Spinal cord (tissue), 10 donors: ENCODE measurements around the gene ZDHHC8. TPM values are rescaled to one million over a fixed set of nuclear protein-coding genes. Genes with fewer than 3 reads are reported as not detected.

Experiments
- DNase-seq, 6 donors: peaks; one replicate each; pipeline versions ENCODE4 v3.0.0 to v3.0.0-alpha.2; 2013 to 2015; ENCODE audit warnings: low spot score in 6 of 6, low read depth in 4 of 6
- H3K27ac ChIP-seq: one replicate; pipeline ENCODE4 v1.5.1; 2013; ENCODE audit warnings: low read depth, low read length, control low read depth
- H3K27me3 ChIP-seq: one replicate; pipeline ENCODE4 v1.6.1; 2013; ENCODE audit warnings: low read length; ENCODE audit not compliant: control insufficient read depth, insufficient read depth
- H3K36me3 ChIP-seq: one replicate; pipeline ENCODE4 v1.6.1; 2013; ENCODE audit warnings: low read length; ENCODE audit not compliant: control insufficient read depth, insufficient read depth
- H3K4me1 ChIP-seq: one replicate; pipeline ENCODE4 v1.6.1; 2013; ENCODE audit warnings: low read length; ENCODE audit not compliant: control insufficient read depth, insufficient read depth
- H3K4me3 ChIP-seq: one replicate; pipeline ENCODE4 v1.5.1; 2013; ENCODE audit warnings: low read depth, low read length, control low read depth
- H3K9me3 ChIP-seq: one replicate; pipeline ENCODE4 v1.6.1; 2013; ENCODE audit warnings: low read length; ENCODE audit not compliant: control insufficient read depth, insufficient read depth
- WGBS: methylation state at CpG from one replicate; pipeline ENCODE4 v1.1.5; 2013; ENCODE audit warnings: missing lambda C conversion rate; ENCODE audit not compliant: insufficient coverage; 5-methylcytosine and 5-hydroxymethylcytosine counted together
- polyA plus RNA-seq, 2 donors: library from polyadenylated mRNA; unstranded; fragments of 120-200 nt; gene quantifications; one replicate each; pipeline ENCODE4 v1.2.1, GENCODE V29; 2013; ENCODE audit not compliant: insufficient read length in 2 of 2
- small RNA-seq: library from RNA; depleted of rRNA; stranded (forward); fragments of <200 nt; gene quantifications from one replicate; pipeline ENCODE3, GENCODE V24; 2014; ENCODE audit warnings: low replicate concordance
- total RNA-seq, 2 donors: library from RNA; depleted of rRNA in 1 of 2; stranded (reverse); fragments of 120-200 nt in 1 of 2; fragments of >200 nt in 1 of 2; gene quantifications; one replicate each; pipeline versions ENCODE4 v1.2.3 to v1.2.4, GENCODE V29; 2013 to 2014
- donor health status: healthy.

ZDHHC8 gene
- total and polyA plus RNA-seq, 4 donors, result 9.5 to 64.4 (median 36.5) TPM

DNA sequence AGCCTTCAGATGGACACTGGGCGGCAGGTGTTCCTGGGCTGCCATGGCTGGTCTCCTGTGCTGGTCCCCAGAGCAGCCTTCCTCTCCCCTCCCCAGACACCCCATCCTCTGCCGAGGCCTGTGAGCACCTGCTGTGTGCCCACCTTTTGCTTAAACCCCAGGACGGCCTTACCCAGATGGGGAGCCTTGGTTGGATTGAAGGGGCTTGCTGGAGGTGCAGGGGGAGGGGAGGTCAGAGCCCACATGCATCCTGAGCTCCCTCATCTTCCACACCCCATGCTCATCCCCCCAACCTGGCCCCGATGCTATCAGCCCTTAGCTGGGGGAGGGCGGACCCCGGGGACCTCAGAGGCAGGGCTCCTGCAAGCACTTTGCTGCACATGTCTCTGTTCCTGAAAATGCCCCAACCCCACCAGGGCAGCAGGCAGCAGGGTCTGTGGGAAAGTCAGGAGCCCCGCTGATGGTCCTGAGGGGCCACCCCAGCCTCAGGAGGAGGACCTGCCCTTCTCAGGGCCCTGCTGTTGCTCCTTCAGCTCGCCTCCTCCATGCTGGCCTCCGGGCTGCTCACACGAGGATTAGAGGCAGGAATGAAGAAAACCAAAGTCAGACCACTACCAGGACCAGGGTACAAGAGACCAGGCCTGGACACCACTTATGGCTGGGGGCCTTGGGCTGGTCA, 60.8 kb downstream of the ZDHHC8 start:
- Histone ChIP-seq H3K36me3 (no peaks in the 10 kb centered on the region), H3K9me3 (no peaks in the 10 kb centered on the region), H3K27me3 (no peaks in the 10 kb centered on the region), H3K4me3 (no peak overlapping the region), H3K4me1 (peaks cover 6% of the 10 kb centered on the region), H3K27ac (no peak overlapping the region)
- 86% methylated on average over 7 of the region's 10 CpGs for WGBS
- DNase-seq, result no peak

DNA sequence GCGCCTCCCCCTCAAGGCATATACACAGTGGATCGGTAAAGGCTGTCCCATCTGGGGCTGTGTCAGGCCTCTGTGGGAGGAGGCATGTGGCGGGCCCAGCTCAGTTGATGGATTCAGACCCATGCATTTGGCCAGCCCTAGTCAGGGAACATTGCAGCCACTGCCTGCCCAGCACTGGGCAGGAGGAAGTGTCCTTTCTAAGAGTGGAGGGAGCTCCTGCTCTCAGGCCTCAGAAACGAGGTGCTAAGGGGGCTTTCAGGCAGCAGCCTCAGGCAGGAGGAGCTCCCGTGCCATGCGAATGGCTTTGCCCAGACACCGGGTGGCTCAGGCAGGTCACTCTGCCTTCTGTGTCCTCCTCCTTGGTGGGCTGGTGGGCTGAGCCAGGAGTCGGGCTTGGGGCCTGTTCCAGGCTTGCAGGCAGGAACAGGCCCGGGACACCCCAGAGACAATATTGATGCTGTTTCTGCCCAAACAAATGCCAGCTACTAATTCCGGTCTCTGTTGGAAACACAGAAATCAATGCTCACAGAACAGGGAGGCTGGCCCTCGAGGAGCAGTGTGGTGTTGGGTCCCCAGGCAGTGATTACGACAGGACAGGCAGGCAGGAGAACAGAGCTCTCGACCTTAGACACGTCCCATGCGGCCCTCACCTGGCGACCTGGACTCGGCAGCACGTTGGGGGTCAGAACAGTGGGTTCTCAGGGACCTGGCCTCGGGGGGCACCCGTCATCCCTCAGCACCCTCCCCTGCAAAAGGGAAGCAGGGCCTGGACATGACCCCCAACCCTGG, 61.6 kb downstream of the ZDHHC8 start:
- Histone ChIP-seq H3K36me3 (no peaks in the 10 kb centered on the region), H3K9me3 (no peaks in the 10 kb centered on the region), H3K4me1 (peaks cover 12% of the 10 kb centered on the region), H3K27me3 (no peaks in the 10 kb centered on the region), H3K27ac (no peak overlapping the region), H3K4me3 (no peak overlapping the region)
- DNase-seq, result no peak
- WGBS, result 72% methylated on average over 19 of the region's 20 CpGs

DNA sequence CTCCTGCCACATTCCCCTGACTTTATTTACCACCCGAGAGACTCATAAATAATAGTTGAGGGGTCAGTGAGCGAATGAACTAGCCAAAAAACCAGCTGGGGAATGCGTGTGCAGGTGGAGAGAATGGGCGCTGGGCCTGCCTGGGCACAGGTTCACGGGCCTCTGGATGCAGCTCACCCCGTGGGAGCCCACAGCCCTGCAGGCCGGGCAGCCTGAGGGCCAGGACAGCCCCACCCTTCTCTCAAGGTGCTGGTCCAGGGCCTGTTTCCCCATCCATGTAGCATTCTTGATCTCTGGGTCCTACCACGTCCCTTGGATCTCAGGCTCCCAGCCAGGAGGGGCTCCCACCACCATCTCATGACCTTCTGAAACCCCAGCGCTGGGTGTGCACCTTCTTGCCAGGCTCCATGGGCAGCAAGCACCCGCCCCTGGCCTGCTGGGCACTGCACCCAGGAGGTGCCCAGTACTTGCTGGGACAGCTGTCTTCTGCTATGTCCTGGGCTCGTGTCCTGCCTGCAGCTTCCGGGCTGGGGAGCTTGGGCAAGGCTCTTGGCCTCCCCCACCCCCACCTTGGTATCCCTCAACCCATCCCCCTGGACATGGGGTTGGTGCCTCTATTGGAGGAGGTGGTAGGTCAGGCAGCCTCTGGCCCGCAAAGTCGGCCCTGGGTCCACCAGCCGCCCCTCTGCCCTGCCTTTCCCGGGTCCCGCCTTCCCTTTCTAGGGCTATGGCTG, 62.3 kb downstream of the ZDHHC8 start:
- no peak for DNase-seq
- H3K27me3 ChIP-seq, result no peaks in the 10 kb centered on the region
- 78% methylated on average over 11 of the region's 17 CpGs for WGBS
- H3K27ac ChIP-seq, result no peak overlapping the region
- peaks cover 19% of the 10 kb centered on the region for H3K4me1 ChIP-seq
- H3K9me3 ChIP-seq, result no peaks in the 10 kb centered on the region
- H3K4me3 ChIP-seq, result no peak overlapping the region
- no peaks in the 10 kb centered on the region for H3K36me3 ChIP-seq

DNA sequence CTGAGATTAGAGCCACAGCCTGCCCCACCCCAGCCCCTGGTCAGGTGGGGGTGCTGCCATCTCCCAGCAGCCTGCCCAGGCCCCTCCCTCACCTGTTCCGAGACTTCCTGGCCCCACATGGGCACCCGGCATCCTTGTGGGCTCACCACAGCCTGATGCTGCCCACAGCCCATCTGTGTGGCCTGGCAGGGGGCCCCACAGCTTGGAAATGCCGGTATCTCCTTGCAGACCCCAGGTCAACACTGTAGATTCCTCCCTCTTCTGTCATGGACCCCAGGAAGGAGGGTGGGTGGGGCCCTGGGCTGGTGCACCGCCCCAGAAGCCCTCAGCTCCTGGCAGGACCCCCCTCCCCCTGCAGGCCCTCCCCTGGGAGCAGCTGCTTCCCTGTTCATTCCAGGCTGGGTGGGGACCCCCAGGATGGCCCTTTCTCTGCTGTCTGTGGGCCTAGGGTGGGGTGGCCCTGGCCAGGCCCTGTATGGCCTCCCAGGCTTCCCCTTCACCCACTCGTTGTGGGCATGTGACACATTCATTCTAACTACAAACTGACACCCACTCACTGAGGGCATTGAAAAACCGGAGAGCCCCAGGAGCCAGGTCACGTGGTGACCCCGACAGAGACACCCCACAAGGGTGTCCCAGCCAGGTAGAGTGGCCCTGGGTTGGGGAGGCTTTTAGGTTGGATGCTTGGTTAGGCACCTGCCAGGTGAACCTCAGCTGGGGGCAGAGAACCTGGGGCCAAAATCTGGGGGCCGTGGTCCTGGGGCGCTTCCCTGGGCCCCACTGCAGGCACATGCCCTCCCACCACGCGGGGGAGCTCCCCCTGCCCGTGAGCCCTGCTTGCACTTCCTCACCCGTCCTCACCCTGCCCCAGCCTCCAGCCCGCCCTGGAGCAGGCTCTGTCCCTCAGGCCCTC, 63.3 kb downstream of the ZDHHC8 start:
- 72% methylated on average over 14 of the region's 15 CpGs for WGBS
- no peaks in the 10 kb centered on the region for H3K36me3 ChIP-seq
- H3K27me3 ChIP-seq, result no peaks in the 10 kb centered on the region
- peaks cover 20% of the 10 kb centered on the region for H3K4me1 ChIP-seq
- DNase-seq, result no peak
- no peak overlapping the region for H3K4me3 ChIP-seq
- no peaks in the 10 kb centered on the region for H3K9me3 ChIP-seq
- no peak overlapping the region for H3K27ac ChIP-seq

DNA sequence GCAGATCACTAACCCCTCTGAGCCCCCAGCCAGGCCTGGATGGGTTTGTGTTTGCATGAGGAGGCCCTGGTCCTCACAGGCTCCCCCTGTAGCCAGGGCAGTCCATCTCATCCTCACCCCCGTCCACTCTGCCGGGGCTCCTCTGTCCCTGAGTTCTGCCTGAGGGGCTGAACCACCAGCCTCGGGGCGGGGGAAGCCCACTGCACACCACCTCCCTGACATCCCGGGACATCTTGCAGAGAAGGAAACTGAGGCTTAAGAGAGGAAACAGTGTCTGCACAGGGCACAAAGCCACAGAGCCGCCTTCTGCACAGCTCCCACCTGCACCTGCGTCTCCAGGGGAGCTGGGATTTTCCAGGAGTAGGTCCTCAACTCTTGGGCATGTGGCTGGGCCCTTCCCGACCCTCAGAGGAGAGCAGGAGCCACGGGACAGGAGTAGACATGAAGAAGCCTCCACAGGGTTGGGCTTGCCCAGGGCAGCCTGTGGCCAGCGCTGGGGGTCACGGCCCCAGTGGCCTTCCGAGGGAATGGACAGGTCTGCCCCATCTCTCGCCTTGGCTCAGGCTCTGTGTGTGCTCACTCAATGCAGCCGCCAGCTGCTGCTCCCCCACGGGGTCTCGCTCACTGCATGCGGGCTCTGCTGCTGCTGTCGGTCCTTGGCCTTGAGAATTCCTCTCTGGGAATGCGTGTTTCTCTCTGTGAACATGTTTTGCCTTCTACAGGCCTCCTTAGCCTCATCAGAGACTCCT, 64.7 kb downstream of the ZDHHC8 start:
- H3K9me3 ChIP-seq, result no peaks in the 10 kb centered on the region
- H3K36me3 ChIP-seq, result no peaks in the 10 kb centered on the region
- no peaks in the 10 kb centered on the region for H3K27me3 ChIP-seq
- WGBS, result 67% methylated on average over 19 of the region's 19 CpGs
- no peak for DNase-seq
- H3K4me1 ChIP-seq, result peaks cover 20% of the 10 kb centered on the region
- H3K4me3 ChIP-seq, result no peak overlapping the region
- no peak overlapping the region for H3K27ac ChIP-seq

Small RNAs within 50 kb of the gene (small RNA-seq; reads per million reads assigned to genes)
- gene MIR6816 (0.12 reads per million), gene RF00599 (not detected)

Other genes with a start within 250 kb of the ZDHHC8 start
- gene COMT, start 190.0 kb upstream of the ZDHHC8 start, total RNA-seq, result 100 to 1,000 TPM in 1 of 2 donors, 10 to 100 TPM in 1; 72.6 to 139 TPM
- 100 to 1,000 TPM; 154 to 158 TPM for gene COMT, start 190.0 kb upstream of the ZDHHC8 start, polyA plus RNA-seq
- gene TXNRD2, start 190.0 kb upstream of the ZDHHC8 start, total RNA-seq, result 10 to 100 TPM; 17.1 to 21.7 TPM
- 10 to 100 TPM; 25.6 to 29.4 TPM for gene TXNRD2, start 190.0 kb upstream of the ZDHHC8 start, polyA plus RNA-seq
- 10 to 100 TPM; 43.5 to 47.2 TPM for gene ARVCF, start 115.0 kb upstream of the ZDHHC8 start, total RNA-seq
- gene ARVCF, start 115.0 kb upstream of the ZDHHC8 start, polyA plus RNA-seq, result 100 to 1,000 TPM; 121 to 132 TPM
- gene TANGO2, start 110.7 kb upstream of the ZDHHC8 start, total RNA-seq, result 10 to 100 TPM; 17.9 to 25.8 TPM
- 10 to 100 TPM; 20.9 to 32.6 TPM for gene TANGO2, start 110.7 kb upstream of the ZDHHC8 start, polyA plus RNA-seq
- gene DGCR8, start 51.6 kb upstream of the ZDHHC8 start, total RNA-seq, result 10 to 100 TPM; 20.7 to 34.7 TPM
- 10 to 100 TPM; 43.2 to 58.7 TPM for gene DGCR8, start 51.6 kb upstream of the ZDHHC8 start, polyA plus RNA-seq
- gene RANBP1, start 15.7 kb upstream of the ZDHHC8 start, total RNA-seq, result 100 to 1,000 TPM; 111 to 170 TPM
- 100 to 1,000 TPM; 183 to 210 TPM for gene RANBP1, start 15.7 kb upstream of the ZDHHC8 start, polyA plus RNA-seq
- 10 to 100 TPM; 24.5 to 46.3 TPM for gene TRMT2A, start 14.6 kb upstream of the ZDHHC8 start, total RNA-seq
- gene TRMT2A, start 14.6 kb upstream of the ZDHHC8 start, polyA plus RNA-seq, result 10 to 100 TPM; 53.8 to 57.4 TPM
- gene CCDC188, start 19.3 kb downstream of the ZDHHC8 start, total RNA-seq, result 1 to 10 TPM in 1 of 2 donors, under 1 TPM in 1; 0.69 to 2.1 TPM
- gene CCDC188, start 19.3 kb downstream of the ZDHHC8 start, polyA plus RNA-seq, result 1 to 10 TPM; 1.9 to 5.2 TPM
- 1 to 10 TPM; 5.4 to 7.8 TPM for gene RTN4R, start 136.5 kb downstream of the ZDHHC8 start, total RNA-seq
- gene RTN4R, start 136.5 kb downstream of the ZDHHC8 start, polyA plus RNA-seq, result 10 to 100 TPM; 25.3 to 25.9 TPM
- gene DGCR6L, start 188.3 kb downstream of the ZDHHC8 start, total RNA-seq, result 10 to 100 TPM; 28.4 to 94.0 TPM
- 10 to 100 TPM; 82.3 to 89.8 TPM for gene DGCR6L, start 188.3 kb downstream of the ZDHHC8 start, polyA plus RNA-seq